GM12878 (cell line): ENCODE results near the gene HLA-F.

Experiments
- DPF2 ChIP-seq: fragments of 450-650 bp; IDR thresholded peaks from 2 replicates; pipeline ENCODE4 v1.6.1; 2017; ENCODE audit warnings: mild to moderate bottlenecking
- EP300 ChIP-seq, 2 experiments: fragments of 150-350 bp in 1 of 2; IDR thresholded peaks; 2 replicates each; pipeline ENCODE4 v1.6.1; 2011 to 2012; ENCODE audit warnings: low read depth in 2 of 2, low read length in 2 of 2, borderline replicate concordance in 1 of 2, improper control_type of control experiment in 1 of 2, inconsistent platforms in 1 of 2; ENCODE audit not compliant: control insufficient read depth in 1 of 2
- FOS ChIP-seq: IDR thresholded peaks from 3 replicates; pipeline ENCODE4 v1.6.1; 2011; ENCODE audit warnings: borderline replicate concordance; ENCODE audit not compliant: insufficient read length; ENCODE audit errors: extremely low read depth
- HDAC2 ChIP-seq: fragments of 200-600 bp; sonication (generic); IDR thresholded peaks from 2 replicates; pipeline ENCODE4 v1.6.1; 2017
- POLR2A ChIP-seq: IDR thresholded peaks from 2 replicates; pipeline ENCODE4 v1.6.1; 2011; ENCODE audit warnings: low read depth, mild to moderate bottlenecking, low read length
- SIX5 ChIP-seq: IDR thresholded peaks from 2 replicates; pipeline ENCODE4 v1.6.1; 2011; ENCODE audit warnings: mild to moderate bottlenecking, low read depth, low read length, moderate library complexity; ENCODE audit not compliant: severe bottlenecking
- SREBF2 ChIP-seq: IDR thresholded peaks from 2 replicates; pipeline ENCODE4 v1.6.1; 2012; ENCODE audit warnings: mild to moderate bottlenecking, low read length
- SRF ChIP-seq, 2 experiments: IDR thresholded peaks; 2 replicates each; pipeline ENCODE4 v1.6.1; 2011; ENCODE audit warnings: low read depth in 2 of 2, low read length in 2 of 2, mild to moderate bottlenecking in 1 of 2, moderate library complexity in 1 of 2
- ZBED1 ChIP-seq: IDR thresholded peaks from 2 replicates; pipeline ENCODE4 v1.6.1; 2016; ENCODE audit warnings: borderline replicate concordance
- TF ChIP-seq, protein P1 (sequence below): IDR thresholded peaks from 2 replicates; pipeline ENCODE4 v1.6.1; 2012; ENCODE audit warnings: low read depth, low read length, improper control_type of control experiment
- TF ChIP-seq, protein P2 (sequence below): fragments of 450-650 bp; conservative IDR thresholded peaks from 2 replicates; pipeline ENCODE4 v1.6.1; 2017; ENCODE audit warnings: mild to moderate bottlenecking, moderate library complexity
- TF ChIP-seq, protein P3 (sequence below), 3 experiments: IDR thresholded peaks in 2 of 3; conservative IDR thresholded peaks in 1 of 3; 2 replicates each; pipeline ENCODE4 v1.5.1; 2011; ENCODE audit warnings: low read depth in 3 of 3, low read length in 3 of 3, mild to moderate bottlenecking in 3 of 3, control low read depth in 2 of 3, moderate library complexity in 2 of 3, inconsistent platforms in 1 of 3, mixed read lengths in 1 of 3; ENCODE audit not compliant: control insufficient read depth in 2 of 3, insufficient read depth in 1 of 3; ENCODE audit errors: extremely low read depth in 1 of 3
- TF ChIP-seq, protein P4 (sequence below): fragments of 450-650 bp; IDR thresholded peaks from 2 replicates; pipeline ENCODE4 v1.6.1; 2018; ENCODE audit warnings: mild to moderate bottlenecking, low read depth, moderate library complexity; ENCODE audit not compliant: partially characterized antibody

DNA sequence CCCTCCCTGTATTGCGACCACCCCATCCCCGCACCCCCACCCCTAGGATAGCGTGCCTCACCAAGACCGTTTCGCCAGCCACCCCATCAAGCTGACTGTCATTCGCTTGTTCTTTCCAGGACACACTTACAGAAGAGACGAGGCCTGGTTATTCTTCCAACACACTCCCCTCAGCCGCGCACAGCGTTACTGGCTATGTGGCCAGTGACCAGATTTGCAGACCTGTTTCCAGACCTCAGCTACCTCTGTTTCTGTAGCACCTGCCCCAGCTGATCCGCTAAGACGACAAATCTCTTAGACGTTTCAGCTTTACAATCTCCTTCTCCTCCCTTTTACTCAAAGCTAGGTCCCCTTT is 26.1 kb downstream of the HLA-F start:
- TF ChIP-seq ZBED1 = no peak
- TF ChIP-seq, protein P1, sequence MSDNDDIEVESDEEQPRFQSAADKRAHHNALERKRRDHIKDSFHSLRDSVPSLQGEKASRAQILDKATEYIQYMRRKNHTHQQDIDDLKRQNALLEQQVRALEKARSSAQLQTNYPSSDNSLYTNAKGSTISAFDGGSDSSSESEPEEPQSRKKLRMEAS = no peak
- TF ChIP-seq, protein P2, sequence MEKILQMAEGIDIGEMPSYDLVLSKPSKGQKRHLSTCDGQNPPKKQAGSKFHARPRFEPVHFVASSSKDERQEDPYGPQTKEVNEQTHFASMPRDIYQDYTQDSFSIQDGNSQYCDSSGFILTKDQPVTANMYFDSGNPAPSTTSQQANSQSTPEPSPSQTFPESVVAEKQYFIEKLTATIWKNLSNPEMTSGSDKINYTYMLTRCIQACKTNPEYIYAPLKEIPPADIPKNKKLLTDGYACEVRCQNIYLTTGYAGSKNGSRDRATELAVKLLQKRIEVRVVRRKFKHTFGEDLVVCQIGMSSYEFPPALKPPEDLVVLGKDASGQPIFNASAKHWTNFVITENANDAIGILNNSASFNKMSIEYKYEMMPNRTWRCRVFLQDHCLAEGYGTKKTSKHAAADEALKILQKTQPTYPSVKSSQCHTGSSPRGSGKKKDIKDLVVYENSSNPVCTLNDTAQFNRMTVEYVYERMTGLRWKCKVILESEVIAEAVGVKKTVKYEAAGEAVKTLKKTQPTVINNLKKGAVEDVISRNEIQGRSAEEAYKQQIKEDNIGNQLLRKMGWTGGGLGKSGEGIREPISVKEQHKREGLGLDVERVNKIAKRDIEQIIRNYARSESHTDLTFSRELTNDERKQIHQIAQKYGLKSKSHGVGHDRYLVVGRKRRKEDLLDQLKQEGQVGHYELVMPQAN = no peak
- TF ChIP-seq SREBF2 = no peak
- TF ChIP-seq, protein P3, sequence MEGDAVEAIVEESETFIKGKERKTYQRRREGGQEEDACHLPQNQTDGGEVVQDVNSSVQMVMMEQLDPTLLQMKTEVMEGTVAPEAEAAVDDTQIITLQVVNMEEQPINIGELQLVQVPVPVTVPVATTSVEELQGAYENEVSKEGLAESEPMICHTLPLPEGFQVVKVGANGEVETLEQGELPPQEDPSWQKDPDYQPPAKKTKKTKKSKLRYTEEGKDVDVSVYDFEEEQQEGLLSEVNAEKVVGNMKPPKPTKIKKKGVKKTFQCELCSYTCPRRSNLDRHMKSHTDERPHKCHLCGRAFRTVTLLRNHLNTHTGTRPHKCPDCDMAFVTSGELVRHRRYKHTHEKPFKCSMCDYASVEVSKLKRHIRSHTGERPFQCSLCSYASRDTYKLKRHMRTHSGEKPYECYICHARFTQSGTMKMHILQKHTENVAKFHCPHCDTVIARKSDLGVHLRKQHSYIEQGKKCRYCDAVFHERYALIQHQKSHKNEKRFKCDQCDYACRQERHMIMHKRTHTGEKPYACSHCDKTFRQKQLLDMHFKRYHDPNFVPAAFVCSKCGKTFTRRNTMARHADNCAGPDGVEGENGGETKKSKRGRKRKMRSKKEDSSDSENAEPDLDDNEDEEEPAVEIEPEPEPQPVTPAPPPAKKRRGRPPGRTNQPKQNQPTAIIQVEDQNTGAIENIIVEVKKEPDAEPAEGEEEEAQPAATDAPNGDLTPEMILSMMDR (IDR thresholded peaks at IDR 0.05 in 2 of 3, conservative IDR thresholded peaks at IDR 0.05 in 1 of 3; ENCODE audit: control insufficient read depth in 2 of 3, extremely low read depth in 1 of 3, insufficient read depth in 1 of 3, low read depth in 3 of 3, low read length in 3 of 3) = no peak
- no peak for TF ChIP-seq SRF (IDR thresholded peaks at IDR 0.05; ENCODE audit: low read depth in 2 of 2, low read length in 2 of 2)
- no peak for TF ChIP-seq POLR2A
- no peak for TF ChIP-seq SIX5
- TF ChIP-seq, protein P4, sequence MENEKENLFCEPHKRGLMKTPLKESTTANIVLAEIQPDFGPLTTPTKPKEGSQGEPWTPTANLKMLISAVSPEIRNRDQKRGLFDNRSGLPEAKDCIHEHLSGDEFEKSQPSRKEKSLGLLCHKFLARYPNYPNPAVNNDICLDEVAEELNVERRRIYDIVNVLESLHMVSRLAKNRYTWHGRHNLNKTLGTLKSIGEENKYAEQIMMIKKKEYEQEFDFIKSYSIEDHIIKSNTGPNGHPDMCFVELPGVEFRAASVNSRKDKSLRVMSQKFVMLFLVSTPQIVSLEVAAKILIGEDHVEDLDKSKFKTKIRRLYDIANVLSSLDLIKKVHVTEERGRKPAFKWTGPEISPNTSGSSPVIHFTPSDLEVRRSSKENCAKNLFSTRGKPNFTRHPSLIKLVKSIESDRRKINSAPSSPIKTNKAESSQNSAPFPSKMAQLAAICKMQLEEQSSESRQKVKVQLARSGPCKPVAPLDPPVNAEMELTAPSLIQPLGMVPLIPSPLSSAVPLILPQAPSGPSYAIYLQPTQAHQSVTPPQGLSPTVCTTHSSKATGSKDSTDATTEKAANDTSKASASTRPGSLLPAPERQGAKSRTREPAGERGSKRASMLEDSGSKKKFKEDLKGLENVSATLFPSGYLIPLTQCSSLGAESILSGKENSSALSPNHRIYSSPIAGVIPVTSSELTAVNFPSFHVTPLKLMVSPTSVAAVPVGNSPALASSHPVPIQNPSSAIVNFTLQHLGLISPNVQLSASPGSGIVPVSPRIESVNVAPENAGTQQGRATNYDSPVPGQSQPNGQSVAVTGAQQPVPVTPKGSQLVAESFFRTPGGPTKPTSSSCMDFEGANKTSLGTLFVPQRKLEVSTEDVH = no peak
- TF ChIP-seq FOS = no peak
- no peak for TF ChIP-seq HDAC2
- no peak for TF ChIP-seq DPF2
- TF ChIP-seq EP300 (IDR thresholded peaks at IDR 0.05; ENCODE audit: borderline replicate concordance in 1 of 2, control insufficient read depth in 1 of 2, low read depth in 2 of 2, low read length in 2 of 2) = no peak
